Activated CD8-positive, alpha-beta memory T cell treated with anti-CD3 and anti-CD28 coated beads, Interleukin-2, amount 50 U/mL, for 1 hour (primary cell): Measurements from ENCODE around the gene C15orf62.

Source experiments
- DNase-seq: peaks from one replicate; pipeline ENCODE4 v3.0.0-alpha.2; 2020; ENCODE audit errors: extremely low read depth

Gene C15orf62

DNA sequence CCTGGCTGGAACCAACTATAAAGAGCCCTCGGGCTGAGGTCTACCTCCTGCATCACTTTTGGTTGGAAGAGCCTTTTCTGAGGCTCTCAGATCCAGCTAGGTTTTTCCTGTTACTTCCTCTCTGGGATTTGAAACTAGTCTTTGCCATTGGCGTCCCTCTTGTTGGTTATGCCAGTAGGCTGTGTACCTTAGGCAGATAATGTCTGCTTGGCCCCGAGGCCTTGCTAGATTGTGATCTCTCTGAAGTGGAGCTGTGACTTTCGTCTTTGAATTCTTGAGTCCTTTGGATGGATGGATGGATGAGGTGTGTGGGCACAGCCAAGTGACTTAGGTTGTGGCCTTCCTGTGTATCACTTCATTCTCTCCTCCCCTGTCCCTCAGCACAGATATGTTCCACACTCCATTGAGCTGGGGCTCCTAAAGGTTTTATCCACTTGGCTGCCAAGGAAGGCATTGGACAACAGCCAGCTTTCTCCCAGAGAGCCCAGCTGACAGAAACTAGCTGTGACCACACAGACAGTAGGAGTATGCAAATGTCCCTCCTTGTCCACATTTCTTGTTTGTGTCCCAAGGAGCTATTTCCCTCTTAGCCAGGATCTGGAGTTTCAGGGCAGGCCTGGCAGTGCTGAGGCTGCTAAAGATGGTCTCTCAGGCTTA is 45.4 kb downstream of the C15orf62 start:
- no peak for DNase-seq

DNA sequence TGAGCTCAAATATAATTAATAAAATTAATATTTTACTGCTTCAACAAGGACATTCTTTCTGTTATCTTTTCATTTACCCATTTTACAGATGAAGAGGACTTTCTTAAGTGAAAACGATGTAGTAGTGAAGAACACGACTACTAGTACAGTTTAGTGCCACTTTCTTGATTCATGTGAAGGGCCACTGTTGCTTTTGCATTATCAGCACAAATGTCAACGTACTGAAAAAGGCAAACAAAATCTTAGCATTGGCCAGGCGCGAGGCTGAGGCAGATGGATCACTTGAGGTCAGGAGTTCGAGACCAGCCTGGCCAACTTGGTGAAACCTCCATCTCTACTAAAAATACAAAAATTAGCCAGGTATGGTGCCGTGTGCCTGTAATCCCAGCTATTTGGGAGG is 49.3 kb downstream of the C15orf62 start:
- DNase-seq = no peak

DNA sequence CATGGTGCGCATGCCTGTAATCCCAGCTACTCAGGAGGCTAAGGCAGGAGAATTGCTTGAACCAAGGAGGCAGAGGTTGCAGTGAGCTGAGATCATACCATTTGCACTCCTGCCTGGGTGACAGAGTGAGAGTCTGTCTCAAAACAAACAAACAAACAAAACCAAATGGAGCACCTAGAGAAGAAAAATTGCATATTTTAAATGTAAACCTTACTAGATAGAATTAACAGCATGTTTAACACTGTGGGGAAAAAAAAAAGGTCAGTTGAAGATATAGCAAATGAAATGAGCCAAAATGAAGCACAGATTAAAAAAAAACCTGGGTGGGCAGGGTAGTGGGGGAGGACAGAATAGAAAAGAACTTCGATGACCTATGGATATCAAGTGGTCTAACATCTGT is 51.4 kb downstream of the C15orf62 start:
- no peak for DNase-seq
